HEK293 (cell line): ENCODE results near the gene GJA1.

Source experiments
- CTCF ChIA-PET: fragments of 350-600 bp; formaldehyde crosslinking; extraction: SDS; loops from one replicate; lab custom pipeline; 2021; ENCODE audit warnings: antibody characterized with exemption; lab: Yijun Ruan, JAX
- POLR2A ChIA-PET: fragments of 300-600 bp; formaldehyde crosslinking; extraction: SDS; loops from one replicate; lab custom pipeline; 2020; ENCODE audit warnings: antibody characterized with exemption, inconsistent platforms; lab: Yijun Ruan, JAX
- H3K27ac ChIP-seq: fragments of 200-500 bp; sonication (Bioruptor generic); 2 replicates; pipeline ENCODE4 v1.5.1; 2014; ENCODE audit warnings: low read depth, low read length, control low read depth, inconsistent platforms; ENCODE audit errors: extremely low read depth
- H3K36me3 ChIP-seq, 2 experiments: fragments of 200-500 bp in 1 of 2; sonication (Bioruptor generic) in 1 of 2; 1 replicate in 1 of 2; 2 replicates in 1 of 2; pipeline ENCODE4 v1.5.1; 2014 to 2017; ENCODE audit warnings: inconsistent platforms in 2 of 2, low read length in 2 of 2; ENCODE audit not compliant: control insufficient read depth in 2 of 2, insufficient read depth in 1 of 2
- H3K4me1 ChIP-seq: fragments of 200-500 bp; sonication (Bioruptor generic); 2 replicates; pipeline ENCODE4 v1.5.1; 2014; ENCODE audit warnings: mild to moderate bottlenecking, low read length, inconsistent platforms; ENCODE audit not compliant: control insufficient read depth, insufficient read depth
- H3K4me3 ChIP-seq: 2 replicates; pipeline ENCODE4 v1.5.1; 2011; ENCODE audit warnings: low read depth, mild to moderate bottlenecking, control low read depth, low read length, moderate library complexity
- H3K9me3 ChIP-seq: fragments of 200-500 bp; sonication (Bioruptor generic); 2 replicates; pipeline ENCODE4 v1.5.1; 2014; ENCODE audit warnings: low read depth, low read length, inconsistent platforms; ENCODE audit not compliant: control insufficient read depth, insufficient read depth
- PRDM1 ChIP-seq: fragments of 450-650 bp; formaldehyde crosslinking; IDR thresholded peaks from 2 replicates; pipeline ENCODE4; 2016; ENCODE audit warnings: missing biosample characterization, missing genetic modification characterization
- YY2 ChIP-seq: fragments of 450-650 bp; formaldehyde crosslinking; IDR thresholded peaks from 2 replicates; pipeline ENCODE4 v1.5.1; 2016; ENCODE audit warnings: missing biosample characterization, missing genetic modification characterization
- ZFP3 ChIP-seq: fragments of 450-650 bp; formaldehyde crosslinking; IDR thresholded peaks from 2 replicates; pipeline ENCODE4 v1.5.1; 2016; ENCODE audit warnings: low read depth, missing biosample characterization, missing genetic modification characterization
- ZNF133 ChIP-seq: fragments of 450-650 bp; formaldehyde crosslinking; IDR thresholded peaks from 2 replicates; pipeline ENCODE4 v1.5.1; 2016; ENCODE audit warnings: missing biosample characterization, missing genetic modification characterization
- ZNF37A ChIP-seq: fragments of 450-650 bp; IDR thresholded peaks from 2 replicates; pipeline ENCODE4 v1.5.1; 2018; ENCODE audit warnings: missing biosample characterization, missing genetic modification characterization
- ZSCAN30 ChIP-seq: fragments of 450-650 bp; IDR thresholded peaks from 2 replicates; pipeline ENCODE4 v1.5.1; 2018; ENCODE audit warnings: missing biosample characterization, mild to moderate bottlenecking, missing genetic modification characterization, moderate library complexity
- TF ChIP-seq, protein P1 (sequence below): fragments of 450-650 bp; formaldehyde crosslinking; IDR thresholded peaks from 2 replicates; pipeline ENCODE4 v1.5.1; 2016; ENCODE audit warnings: missing biosample characterization, missing genetic modification characterization, borderline replicate concordance
- TF ChIP-seq, protein P2 (sequence below): fragments of 450-650 bp; formaldehyde crosslinking; IDR thresholded peaks from 2 replicates; pipeline ENCODE4 v1.5.1; 2016; ENCODE audit warnings: missing biosample characterization, missing genetic modification characterization, borderline replicate concordance

Gene GJA1

DNA sequence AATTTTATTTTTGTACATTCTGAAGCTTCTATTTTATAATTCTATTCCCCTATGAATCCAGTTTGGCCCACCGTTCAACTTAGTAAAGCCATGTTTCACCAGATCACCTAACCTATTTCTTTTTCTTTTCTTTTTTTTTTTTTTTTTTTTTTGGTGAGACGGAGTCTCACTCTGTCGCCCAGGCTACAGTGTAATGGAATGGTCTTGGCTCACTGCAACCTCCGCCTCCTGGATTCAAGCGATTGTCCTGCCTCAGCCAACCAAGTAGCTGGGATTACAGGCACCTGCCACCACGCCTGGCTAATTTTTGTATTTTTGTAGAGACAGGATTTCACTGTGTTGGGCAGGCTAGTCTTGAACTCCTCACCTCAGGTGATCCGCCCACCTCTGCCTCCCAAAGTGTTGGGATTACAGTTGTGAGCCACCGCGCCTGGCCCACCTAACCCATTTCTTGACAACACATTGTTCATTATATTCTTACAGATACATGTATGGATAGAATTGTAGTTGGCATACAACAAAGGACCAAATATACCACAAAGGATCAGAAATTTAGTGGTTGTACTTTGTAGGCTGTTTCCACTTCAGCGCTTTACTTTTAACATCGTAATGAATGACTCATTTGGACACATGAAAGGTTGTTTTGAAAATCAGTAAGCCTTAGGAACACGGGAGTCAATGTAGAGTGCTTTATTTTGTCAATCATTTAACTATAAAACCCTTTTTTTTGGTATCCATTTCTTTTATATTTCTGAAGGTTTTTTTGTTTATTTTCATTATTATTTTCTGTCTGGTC, 63.2 kb downstream of the GJA1 start:
- H3K4me3 ChIP-seq: no peak overlapping the region
- H3K36me3 ChIP-seq: no peaks in the 10 kb centered on the region
- H3K27ac ChIP-seq: no peak overlapping the region
- TF ChIP-seq PRDM1 (tag by site-specific recombination) (no peak), YY2 (tag by site-specific recombination) (no peak), ZFP3 (tag by site-specific recombination) (no peak), ZNF37A (tag by site-specific recombination) (no peak), ZSCAN30 (no peak), ZNF133 (tag by site-specific recombination) (no peak)
- TF ChIP-seq, protein P1, sequence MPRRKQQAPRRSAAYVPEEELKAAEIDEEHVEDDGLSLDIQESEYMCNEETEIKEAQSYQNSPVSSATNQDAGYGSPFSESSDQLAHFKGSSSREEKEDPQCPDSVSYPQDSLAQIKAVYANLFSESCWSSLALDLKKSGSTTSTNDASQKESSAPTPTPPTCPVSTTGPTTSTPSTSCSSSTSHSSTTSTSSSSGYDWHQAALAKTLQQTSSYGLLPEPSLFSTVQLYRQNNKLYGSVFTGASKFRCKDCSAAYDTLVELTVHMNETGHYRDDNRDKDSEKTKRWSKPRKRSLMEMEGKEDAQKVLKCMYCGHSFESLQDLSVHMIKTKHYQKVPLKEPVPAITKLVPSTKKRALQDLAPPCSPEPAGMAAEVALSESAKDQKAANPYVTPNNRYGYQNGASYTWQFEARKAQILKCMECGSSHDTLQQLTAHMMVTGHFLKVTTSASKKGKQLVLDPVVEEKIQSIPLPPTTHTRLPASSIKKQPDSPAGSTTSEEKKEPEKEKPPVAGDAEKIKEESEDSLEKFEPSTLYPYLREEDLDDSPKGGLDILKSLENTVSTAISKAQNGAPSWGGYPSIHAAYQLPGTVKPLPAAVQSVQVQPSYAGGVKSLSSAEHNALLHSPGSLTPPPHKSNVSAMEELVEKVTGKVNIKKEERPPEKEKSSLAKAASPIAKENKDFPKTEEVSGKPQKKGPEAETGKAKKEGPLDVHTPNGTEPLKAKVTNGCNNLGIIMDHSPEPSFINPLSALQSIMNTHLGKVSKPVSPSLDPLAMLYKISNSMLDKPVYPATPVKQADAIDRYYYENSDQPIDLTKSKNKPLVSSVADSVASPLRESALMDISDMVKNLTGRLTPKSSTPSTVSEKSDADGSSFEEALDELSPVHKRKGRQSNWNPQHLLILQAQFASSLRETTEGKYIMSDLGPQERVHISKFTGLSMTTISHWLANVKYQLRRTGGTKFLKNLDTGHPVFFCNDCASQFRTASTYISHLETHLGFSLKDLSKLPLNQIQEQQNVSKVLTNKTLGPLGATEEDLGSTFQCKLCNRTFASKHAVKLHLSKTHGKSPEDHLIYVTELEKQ (tag by site-specific recombination): no peak
- TF ChIP-seq, protein P2, sequence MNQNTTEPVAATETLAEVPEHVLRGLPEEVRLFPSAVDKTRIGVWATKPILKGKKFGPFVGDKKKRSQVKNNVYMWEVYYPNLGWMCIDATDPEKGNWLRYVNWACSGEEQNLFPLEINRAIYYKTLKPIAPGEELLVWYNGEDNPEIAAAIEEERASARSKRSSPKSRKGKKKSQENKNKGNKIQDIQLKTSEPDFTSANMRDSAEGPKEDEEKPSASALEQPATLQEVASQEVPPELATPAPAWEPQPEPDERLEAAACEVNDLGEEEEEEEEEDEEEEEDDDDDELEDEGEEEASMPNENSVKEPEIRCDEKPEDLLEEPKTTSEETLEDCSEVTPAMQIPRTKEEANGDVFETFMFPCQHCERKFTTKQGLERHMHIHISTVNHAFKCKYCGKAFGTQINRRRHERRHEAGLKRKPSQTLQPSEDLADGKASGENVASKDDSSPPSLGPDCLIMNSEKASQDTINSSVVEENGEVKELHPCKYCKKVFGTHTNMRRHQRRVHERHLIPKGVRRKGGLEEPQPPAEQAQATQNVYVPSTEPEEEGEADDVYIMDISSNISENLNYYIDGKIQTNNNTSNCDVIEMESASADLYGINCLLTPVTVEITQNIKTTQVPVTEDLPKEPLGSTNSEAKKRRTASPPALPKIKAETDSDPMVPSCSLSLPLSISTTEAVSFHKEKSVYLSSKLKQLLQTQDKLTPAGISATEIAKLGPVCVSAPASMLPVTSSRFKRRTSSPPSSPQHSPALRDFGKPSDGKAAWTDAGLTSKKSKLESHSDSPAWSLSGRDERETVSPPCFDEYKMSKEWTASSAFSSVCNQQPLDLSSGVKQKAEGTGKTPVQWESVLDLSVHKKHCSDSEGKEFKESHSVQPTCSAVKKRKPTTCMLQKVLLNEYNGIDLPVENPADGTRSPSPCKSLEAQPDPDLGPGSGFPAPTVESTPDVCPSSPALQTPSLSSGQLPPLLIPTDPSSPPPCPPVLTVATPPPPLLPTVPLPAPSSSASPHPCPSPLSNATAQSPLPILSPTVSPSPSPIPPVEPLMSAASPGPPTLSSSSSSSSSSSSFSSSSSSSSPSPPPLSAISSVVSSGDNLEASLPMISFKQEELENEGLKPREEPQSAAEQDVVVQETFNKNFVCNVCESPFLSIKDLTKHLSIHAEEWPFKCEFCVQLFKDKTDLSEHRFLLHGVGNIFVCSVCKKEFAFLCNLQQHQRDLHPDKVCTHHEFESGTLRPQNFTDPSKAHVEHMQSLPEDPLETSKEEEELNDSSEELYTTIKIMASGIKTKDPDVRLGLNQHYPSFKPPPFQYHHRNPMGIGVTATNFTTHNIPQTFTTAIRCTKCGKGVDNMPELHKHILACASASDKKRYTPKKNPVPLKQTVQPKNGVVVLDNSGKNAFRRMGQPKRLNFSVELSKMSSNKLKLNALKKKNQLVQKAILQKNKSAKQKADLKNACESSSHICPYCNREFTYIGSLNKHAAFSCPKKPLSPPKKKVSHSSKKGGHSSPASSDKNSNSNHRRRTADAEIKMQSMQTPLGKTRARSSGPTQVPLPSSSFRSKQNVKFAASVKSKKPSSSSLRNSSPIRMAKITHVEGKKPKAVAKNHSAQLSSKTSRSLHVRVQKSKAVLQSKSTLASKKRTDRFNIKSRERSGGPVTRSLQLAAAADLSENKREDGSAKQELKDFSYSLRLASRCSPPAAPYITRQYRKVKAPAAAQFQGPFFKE: no peak
- H3K9me3 ChIP-seq: no peaks in the 10 kb centered on the region
- no peaks in the 10 kb centered on the region for H3K4me1 ChIP-seq
- POLR2A ChIA-PET: interaction anchor here (0.6 to 0.7 kb wide), 2 partner anchors 8 to 327 kb away, joined by 4 to 7 read pairs; no protein-coding TSS in a partner anchor
- CTCF ChIA-PET: interaction anchor here (1.1 kb wide), 1 partner anchor 56 kb away, joined by 3 read pairs; no protein-coding TSS in a partner anchor
